ENCODE results near the gene B4GALT5. TPM values are rescaled to one million over a fixed set of nuclear protein-coding genes. Genes with fewer than 3 reads are reported as not detected.

Gene B4GALT5, protein sequence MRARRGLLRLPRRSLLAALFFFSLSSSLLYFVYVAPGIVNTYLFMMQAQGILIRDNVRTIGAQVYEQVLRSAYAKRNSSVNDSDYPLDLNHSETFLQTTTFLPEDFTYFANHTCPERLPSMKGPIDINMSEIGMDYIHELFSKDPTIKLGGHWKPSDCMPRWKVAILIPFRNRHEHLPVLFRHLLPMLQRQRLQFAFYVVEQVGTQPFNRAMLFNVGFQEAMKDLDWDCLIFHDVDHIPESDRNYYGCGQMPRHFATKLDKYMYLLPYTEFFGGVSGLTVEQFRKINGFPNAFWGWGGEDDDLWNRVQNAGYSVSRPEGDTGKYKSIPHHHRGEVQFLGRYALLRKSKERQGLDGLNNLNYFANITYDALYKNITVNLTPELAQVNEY
- total RNA-seq (2021) = 75.9 and 77.0 TPM in 2 replicates
- long read RNA-seq, partial matches to known transcripts = 1 of 23 reads
- long read RNA-seq, other reads (novel, unspliced or antisense) = 22 of 23 reads

DNA sequence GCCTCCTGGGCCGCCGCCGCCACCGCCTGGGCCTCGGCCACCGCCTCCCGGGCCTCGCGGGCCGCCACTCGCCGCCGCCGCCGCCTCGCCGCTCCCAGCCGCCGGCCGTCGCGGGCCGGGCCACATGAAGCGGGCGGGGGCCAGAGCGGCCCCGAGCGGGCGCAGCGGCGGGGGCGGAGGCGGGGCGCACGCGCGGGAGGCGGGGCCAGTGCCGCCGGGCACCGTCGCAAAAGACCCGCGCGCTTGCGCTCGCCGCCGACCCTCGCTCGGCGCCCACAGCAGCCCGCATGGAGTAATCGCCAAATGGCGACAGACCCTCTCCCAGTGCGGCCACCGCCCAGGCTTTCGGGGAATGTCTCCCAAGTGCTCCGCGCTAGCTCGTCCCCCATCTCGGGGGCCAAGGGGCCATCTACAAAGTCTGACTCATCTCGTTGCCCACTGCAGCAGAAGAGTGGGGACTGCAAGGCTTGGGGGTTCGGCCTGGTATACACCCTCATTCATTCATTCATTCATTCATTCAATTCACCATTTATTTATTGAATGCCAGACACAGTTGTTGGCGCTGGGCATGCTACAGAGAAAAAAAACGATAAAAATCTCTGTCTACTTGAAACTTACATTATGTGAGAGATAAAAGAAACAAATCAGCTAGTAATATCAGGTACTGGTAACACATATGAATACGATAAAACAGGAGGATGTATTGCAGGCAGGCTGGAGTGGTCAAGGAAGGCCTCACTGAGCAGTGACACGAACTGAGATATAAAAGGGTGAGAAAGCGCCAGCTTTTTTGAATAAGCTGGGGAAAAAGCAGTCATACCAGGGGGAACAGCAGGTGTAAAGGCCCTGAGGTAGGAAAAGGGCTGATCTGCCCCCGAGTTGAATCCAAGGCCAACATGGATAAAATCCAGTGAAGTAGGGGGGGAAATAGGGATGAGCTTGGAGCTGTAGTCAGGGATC lies at the start of gene B4GALT5:
TSS of gene B4GALT5 (minus strand) at position 126 of the 960 bp plus-strand sequence. CDS start 188 bp downstream, outside the sequence.
- H2BK12ac ChIP-seq (ENCODE audit: insufficient read length, low read depth, low read length) = no peak within 1 kb of the TSS
- no peaks in the 10 kb centered on the region for H3K27me3 Mint-ChIP-seq (ENCODE audit: low read depth)

More for the DNA sequence above, at the start of gene B4GALT5:
- Histone ChIP-seq H4K91ac (ENCODE audit: insufficient read length, low read depth, low read length) (no peak within 1 kb of the TSS), H4K20me1 (ENCODE audit: control insufficient read depth, insufficient read depth, insufficient read length) (no peaks in the 10 kb centered on the region), H3K9ac (ENCODE audit: extremely low read depth, insufficient read length, low read length) (peak within 1 kb of the TSS; percentile 92), H3K56ac (ENCODE audit: insufficient read length, low read depth, low read length) (peak within 1 kb of the TSS; percentile 40), H3K27me3 (ENCODE audit: insufficient read depth, low read length) (no peaks in the 10 kb centered on the region), H3K4ac (ENCODE audit: low read depth, low read length) (no peak within 1 kb of the TSS; the same call in 1 of the 2 replicates), H3K79me2 (ENCODE audit: insufficient read depth, low read length) (peaks cover 28% of the 10 kb centered on the region; the same call in 1 of the 2 replicates), H3K9me3 (ENCODE audit: control insufficient read depth, low read depth, low read length) (no peaks in the 10 kb centered on the region), H3K4me2 (ENCODE audit: insufficient read depth, insufficient read length, low read length) (peak within 1 kb of the TSS; percentile 89), H2BK5ac (ENCODE audit: insufficient read length, low read length) (no peak within 1 kb of the TSS), H2BK20ac (ENCODE audit: low read depth, low read length, poor library complexity, severe bottlenecking) (no peak within 1 kb of the TSS), H3K23me2 (ENCODE audit: insufficient read length, low read depth, low read length, poor library complexity, severe bottlenecking) (no peaks in the 10 kb centered on the region), H3K4me1 (ENCODE audit: insufficient read depth, low read length) (no peaks in the 10 kb centered on the region; the same call in 1 of the 2 replicates), H4K5ac (ENCODE audit: insufficient read length, low read depth, low read length) (no peak within 1 kb of the TSS), H2BK120ac (ENCODE audit: low read depth, low read length, poor library complexity, severe bottlenecking) (no peak within 1 kb of the TSS), H2AFZ (ENCODE audit: low read length) (no peak within 1 kb of the TSS), H3K18ac (ENCODE audit: insufficient read length, low read depth, low read length) (peak within 1 kb of the TSS; percentile 81), H3K79me1 (ENCODE audit: insufficient read depth, low read depth, low read length, poor library complexity, severe bottlenecking) (no peaks in the 10 kb centered on the region), H4K8ac (replicated peaks; ENCODE audit: insufficient read length, low read depth, low read length) (no peak within 1 kb of the TSS), H2AK5ac (ENCODE audit: insufficient read length, low read length) (no peak within 1 kb of the TSS), H3T11ph (ENCODE audit: low read length) (no peak within 1 kb of the TSS), H3K27ac (ENCODE audit: insufficient read length, low read depth, low read length) (no peak within 1 kb of the TSS), H3K23ac (ENCODE audit: insufficient read length, low read depth, low read length) (no peak within 1 kb of the TSS), H3K14ac (ENCODE audit: insufficient read depth, low read length) (peak within 1 kb of the TSS; percentile 91), H2BK15ac (ENCODE audit: low read depth, low read length) (no peak within 1 kb of the TSS)
- Mint-ChIP-seq H3K9me3 (no peaks in the 10 kb centered on the region), H3K36me3 (ENCODE audit: insufficient read depth in 1 of 3, low read depth in 3 of 3) (peaks cover 0 to 17% (median 5%) of the 10 kb centered on the region in 3 experiments; a peak in 5 of 7 replicates), H3K4me3 (peak within 1 kb of the TSS; percentile 94 to 98), H3K27ac (peak within 1 kb of the TSS; percentile 95 to 99 (median 97)), H3K4me1 (peaks cover 42 to 46% of the 10 kb centered on the region in 2 experiments)
- no CpG with 5 or more reads among the region's 70 CpGs for WGBS (ENCODE audit: extremely low coverage, insufficient read length, low lambda C conversion rate)
- peak; percentile 93 for DNase-seq
- TF ChIP-seq, protein P1, sequence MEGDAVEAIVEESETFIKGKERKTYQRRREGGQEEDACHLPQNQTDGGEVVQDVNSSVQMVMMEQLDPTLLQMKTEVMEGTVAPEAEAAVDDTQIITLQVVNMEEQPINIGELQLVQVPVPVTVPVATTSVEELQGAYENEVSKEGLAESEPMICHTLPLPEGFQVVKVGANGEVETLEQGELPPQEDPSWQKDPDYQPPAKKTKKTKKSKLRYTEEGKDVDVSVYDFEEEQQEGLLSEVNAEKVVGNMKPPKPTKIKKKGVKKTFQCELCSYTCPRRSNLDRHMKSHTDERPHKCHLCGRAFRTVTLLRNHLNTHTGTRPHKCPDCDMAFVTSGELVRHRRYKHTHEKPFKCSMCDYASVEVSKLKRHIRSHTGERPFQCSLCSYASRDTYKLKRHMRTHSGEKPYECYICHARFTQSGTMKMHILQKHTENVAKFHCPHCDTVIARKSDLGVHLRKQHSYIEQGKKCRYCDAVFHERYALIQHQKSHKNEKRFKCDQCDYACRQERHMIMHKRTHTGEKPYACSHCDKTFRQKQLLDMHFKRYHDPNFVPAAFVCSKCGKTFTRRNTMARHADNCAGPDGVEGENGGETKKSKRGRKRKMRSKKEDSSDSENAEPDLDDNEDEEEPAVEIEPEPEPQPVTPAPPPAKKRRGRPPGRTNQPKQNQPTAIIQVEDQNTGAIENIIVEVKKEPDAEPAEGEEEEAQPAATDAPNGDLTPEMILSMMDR (conservative IDR thresholded peaks at IDR 0.05) = no peak
